HG02763 (cell line): Measurements from ENCODE around the gene MYLK4.

Experiments
- ATAC-seq: cut with Tn5 transposase; IDR thresholded peaks from one replicate; pipeline ENCODE4 v1.9.1; 2021; ENCODE audit warnings: mild to moderate bottlenecking, moderate library complexity; ENCODE audit not compliant: unreplicated experiment

The MYLK4 gene

DNA sequence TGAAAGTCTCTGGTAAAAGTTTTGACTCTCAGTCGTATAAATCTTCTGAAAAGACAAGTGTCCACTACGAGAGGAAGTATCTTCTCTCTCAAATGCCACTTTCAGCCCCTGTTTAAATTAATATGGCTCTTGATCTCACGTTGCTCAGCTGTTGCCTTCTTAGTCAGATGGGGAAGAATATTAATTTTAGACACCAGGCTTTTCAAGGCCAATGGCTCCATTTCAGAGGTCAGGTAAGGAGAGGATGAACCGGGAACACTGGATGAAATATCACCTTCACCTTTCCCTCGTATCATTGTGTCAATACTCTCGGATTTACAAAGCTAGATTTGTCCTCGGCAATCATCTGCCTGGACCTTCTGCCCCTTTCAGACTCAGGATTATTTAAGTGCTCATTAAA lies at the start of gene MYLK4:
Gene MYLK4, minus strand, starts transcription at position 91 of the 400 bp plus-strand sequence. CDS start 1,628 bp downstream, outside the sequence.
- no peak for ATAC-seq

DNA sequence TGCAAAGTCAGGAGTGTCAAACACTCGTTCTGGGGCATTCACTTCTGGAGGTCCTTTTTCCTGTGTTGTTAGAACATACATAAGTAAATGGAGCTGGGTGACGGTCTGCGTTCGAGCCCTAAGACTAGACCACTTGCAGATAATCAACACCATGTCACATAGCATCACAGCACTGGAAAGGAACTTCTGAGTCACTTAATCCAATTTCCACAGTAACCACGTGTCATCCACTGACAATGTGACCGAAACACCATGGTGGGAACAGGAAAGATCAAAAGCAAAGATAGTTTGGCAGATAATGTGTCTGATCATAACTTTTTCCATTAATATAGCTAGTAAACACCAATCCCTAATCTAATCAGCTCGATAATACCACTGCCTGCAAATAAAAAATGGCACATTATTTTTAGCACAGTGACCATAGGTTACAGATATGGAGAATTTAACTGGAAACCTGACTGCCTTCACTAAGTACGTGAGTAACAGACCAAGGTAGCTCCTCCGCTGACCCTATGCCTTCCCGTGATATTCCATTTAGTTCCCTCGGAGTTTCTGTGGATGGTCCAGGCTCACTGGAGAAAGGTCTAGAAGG lies 49.3 kb upstream of the MYLK4 start:
- no peak for ATAC-seq

DNA sequence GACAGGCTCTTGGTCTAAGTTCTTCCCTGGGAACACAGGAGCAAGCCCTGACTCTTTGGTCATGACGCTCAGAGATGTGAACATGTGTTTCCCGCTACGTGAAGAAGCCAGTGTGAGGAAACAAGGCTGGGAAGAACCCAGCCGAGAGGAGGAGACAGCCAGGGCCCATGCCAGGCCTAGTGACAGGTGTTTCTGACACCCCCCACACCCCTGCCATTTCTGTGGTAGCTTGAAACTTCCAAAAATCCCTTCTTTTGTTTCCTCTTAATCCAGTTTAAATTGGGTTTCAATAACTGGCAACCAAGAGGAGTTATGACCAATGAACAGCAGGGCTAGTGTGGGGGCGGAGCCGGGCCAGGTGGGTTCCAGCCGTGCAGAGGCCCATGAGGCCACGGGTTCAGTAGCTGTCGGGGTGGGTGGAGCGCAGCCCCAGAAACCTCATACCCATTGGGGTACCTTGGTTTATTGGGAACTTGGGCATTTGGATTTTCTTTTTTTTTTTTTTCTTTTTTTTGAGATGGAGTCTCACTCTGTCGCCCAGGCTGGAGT lies 47.9 kb upstream of the MYLK4 start:
- no peak for ATAC-seq

DNA sequence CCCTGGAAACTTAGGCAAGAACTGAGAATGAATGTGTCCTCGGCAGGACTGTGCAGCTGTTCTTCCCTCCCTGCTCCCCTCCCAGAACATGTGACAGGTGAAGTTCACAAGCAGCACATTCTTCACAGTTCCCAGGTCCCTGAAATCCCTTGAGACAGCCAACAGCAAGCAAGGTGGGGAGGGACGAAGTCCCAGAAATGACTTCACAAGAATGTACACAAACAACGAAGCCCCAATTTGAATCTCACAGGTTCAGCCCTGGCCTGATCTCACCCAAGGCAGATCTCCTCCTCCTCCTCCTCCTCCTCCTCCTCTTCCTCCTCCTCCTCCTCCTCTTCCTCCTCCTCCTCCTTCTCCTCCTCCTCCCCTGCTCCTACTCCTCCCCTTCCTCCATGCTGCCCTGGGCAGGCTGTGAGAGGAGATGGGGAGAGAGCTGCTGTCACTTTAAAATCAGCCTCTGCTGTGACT lies 46.9 kb upstream of the MYLK4 start:
- no peak for ATAC-seq

DNA sequence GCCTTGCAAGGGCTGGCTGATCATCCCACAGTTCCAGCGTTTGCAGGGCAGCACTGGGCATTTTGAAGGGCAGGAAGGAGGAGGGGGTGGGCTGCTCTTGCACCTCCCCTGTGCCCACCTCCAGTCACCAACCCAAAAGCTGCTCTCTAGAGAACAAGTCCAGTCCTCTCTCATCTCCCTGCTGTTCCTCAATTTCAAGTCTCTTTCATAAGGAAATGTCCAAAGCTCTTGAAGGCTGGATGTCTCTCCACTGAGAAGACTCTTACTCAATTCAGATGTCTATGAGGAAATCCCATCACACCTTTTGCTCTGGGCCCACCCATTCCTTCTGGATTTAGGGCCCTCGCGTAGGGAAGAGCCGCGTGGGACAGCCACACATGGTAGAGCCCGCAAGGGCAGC lies 46.1 kb upstream of the MYLK4 start:
- no peak for ATAC-seq

DNA sequence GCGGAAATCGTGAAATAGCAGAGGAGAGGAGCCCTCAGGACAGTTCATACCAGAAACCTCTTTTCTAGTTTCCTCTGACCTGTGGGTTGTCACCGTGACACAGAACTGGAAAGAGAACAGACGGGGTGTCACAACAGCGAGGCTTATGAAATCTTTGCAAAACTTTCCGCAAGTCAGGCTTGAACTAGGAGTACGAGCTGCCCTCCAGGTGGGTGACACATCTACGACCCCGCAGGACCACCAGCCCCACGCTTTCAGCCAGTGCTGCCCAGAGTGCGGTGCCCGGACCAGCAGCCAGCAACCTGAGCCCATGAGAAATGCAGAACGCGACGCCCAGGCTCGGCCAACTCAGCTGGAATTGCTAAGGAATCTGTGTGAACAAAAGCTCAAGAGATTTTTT lies 45.2 kb upstream of the MYLK4 start:
- no peak for ATAC-seq

DNA sequence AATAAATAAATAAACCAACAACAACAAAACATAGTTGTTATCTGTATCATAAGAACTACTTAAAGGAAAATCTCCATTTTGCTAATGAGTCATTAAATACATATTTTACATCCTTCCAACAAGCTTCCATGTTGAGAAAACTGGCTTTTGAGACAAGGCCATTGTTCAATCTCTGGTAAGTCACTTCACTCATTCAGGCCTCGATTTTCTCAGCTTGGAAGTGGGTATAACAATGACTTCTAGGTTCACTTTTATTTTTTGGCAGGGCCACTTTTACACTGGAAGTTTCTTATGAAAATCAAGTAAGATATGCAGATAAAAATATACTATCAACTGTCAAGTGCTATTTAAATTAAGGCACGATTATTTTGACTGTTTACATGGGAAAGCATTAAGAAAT lies 44.4 kb upstream of the MYLK4 start:
- no peak for ATAC-seq

DNA sequence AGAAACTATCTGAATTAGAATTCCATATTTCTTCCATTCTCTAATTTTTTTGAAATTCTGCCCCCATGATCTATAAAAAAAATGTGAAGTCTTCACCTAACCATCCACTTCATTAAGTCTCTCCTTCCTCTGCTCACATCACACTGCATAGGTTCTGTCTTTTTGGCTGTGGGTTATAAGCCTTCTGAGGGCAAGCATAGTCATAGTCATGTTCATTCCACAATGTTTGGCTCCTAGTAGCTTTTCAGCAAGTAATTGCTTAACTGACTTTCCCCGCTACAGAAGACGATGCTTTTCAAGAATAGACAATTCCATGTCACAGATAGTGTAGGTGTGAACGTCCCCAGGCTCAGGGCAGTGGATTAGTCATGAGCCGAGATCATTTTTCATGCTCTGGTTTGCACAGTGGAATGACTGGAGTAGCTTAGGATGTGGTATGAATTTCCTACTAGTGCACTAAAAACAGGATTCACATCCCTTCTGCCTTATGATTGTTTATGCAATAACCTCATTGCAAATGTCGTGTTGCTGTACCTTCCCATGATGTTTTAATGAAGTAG lies 43.5 kb upstream of the MYLK4 start:
- no peak for ATAC-seq

DNA sequence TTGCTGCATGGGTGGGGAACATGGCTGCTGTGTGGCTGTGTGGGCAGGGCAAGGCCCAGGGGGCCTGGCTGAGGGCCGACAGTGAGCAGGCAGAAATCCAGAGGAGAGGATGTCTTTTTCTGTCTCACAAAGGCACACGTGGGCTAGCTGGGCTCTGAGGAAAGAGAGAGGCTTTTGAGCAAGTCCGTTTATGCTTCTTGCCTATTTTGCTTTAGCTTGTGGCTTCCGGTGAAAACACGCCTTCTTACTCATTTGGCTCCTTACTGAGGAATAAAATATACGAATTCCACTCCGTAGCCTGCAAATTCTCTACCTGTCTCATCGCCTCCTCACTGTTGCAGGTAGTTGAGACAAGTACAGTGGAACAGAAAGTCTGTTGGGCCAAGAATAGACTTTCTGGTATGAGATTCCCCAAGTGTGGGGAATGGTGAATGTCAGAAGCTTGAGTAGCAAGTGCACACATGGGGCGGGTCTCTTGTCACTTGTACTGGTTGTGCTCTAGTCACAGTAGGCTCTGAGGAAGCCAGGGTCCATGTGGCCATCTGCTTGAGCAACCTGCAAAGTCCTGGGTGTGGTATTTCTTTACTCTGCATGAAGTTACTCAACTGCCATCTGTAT lies 42.9 kb upstream of the MYLK4 start:
- no peak for ATAC-seq

DNA sequence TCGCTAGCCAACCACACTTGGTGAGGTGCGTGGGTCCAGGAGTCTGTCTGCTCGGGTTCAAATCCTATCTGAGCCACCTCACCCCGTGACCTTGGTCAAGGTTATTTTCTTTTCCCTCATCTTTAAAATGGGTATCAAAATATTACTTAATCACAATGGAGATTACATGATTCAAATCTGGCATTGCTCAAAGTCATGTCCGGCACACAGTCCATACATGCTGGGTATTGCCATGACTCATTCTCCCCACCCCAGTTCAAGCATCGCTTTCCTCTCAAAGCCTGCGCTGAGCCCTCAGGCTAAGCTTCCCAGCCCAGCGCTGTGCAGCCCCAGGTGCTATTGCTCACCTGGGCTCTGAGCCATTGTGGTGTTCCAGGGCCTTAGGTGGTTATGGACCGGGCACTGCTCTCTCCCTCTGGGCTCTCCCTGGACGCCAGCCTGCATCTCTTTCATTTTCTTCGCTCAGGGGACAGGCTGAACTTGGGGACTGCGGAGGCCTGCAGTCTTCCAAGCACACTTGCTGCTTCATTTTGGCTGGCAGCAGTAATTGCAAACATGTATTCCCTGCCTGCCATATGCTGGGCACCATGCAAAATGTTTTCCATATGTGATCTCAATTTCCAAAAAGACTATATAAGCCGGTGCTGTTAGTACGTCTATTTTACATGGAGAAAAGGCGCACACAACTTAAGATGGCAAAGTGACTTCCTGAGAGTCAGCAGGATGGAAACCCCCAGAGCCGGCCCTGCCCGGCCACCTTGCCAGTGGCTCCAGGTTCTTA lies 41.8 kb upstream of the MYLK4 start:
- no peak for ATAC-seq

DNA sequence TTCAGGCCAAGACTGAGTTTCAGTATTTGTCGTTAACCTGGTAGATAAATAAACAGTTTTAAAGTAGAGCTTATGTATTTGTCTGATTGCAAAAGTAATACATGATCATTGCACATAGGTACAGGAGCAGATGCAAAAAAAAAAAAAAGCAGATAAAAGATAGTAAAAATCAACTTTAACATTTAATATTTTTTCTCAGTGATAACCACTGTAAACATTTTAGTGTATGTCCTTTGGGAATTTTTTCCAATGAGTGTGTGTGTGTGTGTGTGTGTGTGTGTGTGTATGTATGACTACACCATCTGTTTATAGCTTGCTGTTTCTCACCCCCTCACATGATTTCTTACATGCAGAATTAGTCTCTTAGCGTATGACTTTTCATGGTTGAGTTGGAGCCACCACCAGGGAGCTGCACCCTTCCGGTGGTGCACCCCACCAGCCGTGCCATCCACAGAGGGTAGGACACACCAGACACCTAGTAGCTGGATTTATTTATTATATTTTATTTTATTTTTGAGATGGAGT lies 40.8 kb upstream of the MYLK4 start:
- ATAC-seq, result no peak

DNA sequence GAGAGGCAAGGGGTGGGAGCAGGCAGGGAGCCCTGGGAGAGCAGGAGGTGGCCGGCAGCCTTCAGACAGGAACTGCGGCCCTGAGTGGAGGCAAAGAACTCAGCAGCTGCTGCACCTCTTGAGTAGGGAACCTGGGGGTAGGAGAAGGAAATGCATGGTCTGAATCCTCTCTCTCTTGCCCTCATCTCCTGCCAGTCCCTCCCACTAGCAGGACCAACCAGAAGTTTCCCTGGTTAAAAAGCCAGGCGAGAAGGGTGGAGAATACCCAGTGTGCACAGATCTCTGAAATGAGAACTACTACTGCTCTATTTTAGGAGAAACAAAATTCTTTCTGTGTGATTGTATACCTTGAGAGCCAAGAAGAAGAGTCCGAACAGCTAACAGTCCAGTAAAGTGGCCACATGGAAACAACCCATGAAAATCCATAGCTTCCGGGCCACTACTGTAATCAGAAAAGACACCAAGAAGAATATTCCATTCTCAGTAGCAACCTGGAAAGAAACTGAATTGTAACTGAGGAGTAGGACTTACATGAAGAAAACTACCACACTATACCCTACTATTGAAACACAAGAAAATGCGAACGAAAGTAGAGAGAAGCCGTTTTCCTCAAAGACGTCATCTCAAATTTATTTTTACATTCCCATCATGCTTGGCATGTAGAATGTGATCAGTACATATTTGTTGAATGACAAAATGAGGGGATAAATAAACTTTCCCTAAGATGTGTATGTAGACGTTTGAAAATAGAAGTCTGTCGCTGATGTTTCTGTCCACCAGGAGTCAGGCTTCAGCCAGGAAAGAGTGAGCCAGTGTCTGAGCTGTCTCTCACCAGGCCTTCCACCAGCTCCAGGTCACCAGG lies 40.1 kb upstream of the MYLK4 start:
- ATAC-seq, result no peak

DNA sequence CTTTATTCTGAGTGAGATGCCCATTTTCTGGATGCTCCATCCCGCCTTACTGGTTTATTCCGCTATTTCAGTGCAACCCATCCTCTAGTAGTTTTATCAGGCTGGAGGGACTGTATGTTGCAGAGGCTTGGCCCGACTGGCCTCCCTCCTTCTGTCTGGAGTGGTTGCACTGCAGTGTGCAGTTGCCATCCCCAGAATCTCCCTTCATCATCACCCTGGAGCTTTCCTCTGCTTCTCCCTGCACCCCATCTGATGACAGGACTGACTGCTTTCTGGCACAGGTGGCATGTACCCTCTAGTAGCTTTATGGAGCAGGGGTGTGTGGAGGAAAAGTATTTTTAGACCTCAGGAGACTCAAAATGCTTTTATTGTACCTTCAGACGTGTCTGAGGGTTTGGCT lies 35.5 kb upstream of the MYLK4 start:
- ATAC-seq, result no peak

DNA sequence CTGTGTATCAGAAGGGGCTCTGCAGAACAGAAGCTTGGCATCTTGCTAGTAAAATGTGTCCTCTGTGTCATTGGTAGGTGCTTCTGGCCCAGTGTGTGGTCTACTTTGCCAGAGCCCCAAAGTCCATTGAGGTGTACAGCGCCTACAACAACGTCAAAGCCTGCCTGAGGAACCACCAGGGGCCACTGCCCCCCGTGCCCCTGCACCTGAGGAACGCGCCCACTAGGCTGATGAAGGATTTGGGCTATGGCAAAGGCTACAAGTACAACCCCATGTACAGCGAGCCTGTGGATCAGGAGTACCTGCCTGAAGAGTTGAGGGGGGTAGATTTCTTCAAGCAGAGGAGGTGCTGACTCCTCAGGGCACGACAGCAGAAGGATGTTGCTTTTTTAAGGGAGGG lies 34.2 kb upstream of the MYLK4 start:
- ATAC-seq, result no peak

DNA sequence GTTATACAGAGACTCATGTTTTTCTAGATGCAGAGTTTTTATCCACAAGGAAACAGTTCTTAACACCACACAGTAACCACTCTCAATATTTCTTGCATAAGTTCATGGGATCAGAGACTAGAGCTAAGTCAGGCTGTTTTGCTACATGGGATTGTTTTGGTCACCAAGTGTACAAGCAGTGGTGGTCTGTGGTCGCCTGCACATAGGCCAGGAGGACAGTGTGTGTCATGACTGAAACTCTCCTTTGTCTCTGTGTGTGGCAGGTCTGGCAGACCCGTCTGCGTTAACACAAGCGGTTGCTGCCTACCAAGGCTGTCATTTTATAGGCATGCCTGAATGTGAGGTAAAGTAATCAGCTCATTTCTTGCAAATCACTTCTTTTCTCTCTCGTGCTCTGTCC lies 33.3 kb upstream of the MYLK4 start:
- ATAC-seq, result no peak

DNA sequence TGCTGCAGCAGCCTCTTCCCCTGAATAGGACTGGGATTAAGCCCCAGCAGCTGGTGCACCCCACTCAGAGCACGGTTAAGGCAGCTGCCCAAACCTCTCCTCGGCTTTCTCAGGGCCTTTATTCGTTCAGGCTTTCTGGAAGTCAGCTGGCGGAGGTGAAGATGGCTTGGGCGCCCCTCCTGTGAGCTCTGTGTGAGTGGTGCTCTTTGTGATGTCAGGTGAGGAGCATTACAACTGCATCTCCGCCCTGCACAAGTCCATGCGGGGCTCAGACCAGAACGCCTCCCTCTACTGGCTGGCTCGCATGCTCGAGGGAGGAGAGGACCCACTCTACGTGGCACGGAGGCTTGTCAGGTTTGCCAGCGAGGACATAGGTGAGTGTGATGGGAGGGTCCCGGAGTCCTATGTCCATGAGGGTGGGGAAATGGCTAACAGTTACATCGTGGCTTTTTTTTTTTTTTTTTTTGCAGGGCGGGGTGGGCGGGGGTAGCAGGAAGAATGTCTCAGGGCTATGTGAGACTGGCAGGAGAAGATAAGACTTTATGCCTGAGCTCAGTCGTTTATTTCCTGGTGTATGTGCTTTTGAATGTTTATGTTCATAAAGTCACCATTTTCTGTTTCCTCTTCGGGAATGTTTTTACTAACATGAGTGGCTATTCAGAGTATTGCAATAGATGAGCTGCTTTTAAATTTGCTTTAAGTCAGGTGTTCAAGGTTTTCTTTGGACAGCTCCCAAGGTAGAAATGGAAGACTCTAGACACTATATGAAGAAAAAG lies 32.7 kb upstream of the MYLK4 start:
- no peak for ATAC-seq

DNA sequence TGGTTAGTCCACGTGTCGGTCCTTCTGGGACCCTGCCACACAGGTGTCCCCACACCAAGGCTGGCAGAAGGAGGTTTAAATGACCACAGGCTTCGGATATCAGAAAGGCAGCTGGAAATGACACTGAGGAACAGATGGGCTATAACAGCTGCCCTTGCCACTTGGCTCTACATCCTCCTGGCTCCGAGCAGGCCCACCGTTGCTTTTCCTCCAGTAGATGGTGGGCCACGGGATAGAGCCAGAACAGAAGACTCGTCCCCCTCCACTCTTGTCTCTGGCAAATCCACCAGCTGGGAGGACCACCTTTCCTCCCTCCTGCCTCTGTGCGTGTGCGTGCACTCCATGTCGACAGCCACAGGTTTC lies 32.1 kb upstream of the MYLK4 start:
- ATAC-seq, result no peak

DNA sequence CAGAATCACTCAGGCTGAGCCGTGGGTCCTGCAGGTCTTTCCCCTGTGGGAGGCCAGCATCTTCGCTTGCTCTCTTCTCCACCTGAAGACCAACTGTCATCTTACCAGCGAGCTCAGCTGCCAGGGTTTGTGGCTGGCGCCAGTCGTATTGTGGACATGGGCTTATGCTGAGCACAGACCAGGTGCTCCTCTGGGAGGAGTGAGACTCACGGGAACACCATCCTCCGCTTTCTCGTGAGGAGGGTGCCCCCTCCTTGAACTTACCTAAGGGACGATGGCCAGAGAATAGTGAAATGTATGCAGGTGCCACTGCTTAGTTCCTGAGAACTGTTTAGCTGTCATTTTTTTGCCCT lies 31.6 kb upstream of the MYLK4 start:
- ATAC-seq, result no peak

DNA sequence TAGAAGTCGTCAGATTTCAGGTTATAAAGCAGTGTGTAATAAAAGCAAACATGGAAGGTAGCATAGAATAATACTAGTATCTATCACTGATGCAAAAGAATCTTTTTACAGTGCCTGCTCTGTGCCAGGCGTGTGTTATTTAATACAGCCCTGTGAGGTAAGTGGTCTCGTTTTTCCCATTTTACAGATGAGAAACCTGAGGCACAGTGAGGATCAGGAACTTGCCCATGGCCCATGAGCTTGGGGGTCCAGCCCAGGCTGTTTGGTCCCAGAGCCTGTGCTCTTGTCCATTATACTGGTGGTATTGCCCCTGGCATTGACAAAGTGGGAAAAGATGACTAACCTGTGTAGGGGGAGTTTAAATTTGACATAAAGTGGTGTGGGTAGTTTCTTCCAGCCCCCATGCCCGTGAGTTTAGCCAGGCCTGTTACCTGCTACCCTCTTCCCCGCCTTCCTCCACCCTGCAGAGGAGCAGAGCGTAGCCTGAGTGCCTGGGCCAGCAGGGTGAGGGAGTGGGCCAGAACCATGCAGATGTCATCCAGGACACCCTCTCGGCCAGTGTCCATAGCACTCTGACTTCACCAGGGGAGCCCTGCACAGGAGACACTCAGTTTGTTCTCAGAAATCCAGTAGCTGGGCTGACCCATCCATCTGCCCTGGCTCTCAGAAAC lies 31.1 kb upstream of the MYLK4 start:
- no peak for ATAC-seq
